ENCODE measurements around the gene FOXO1. TPM values are rescaled to one million over a fixed set of nuclear protein-coding genes. Genes with fewer than 3 reads are reported as not detected.

Gene FOXO1
- total and polyA plus RNA-seq, 2 donors (not counting 1 experiment from before 2014, with no cell fraction given): 1.9 to 2.5 TPM

- H3K4me2 ChIP-seq (ENCODE audit: extremely low read depth, insufficient read depth, low read length): no peak overlapping the region
- DNase-seq (ENCODE audit: low read depth in 2 of 2): peak in 1 of 2 donors; percentile 30
- no peak overlapping the region for H3K27ac ChIP-seq (ENCODE audit: insufficient read depth, low read length)
Measured at GRCh38 chr13:40609972-40610726, 56.3 kb downstream of the FOXO1 start.

DNA sequence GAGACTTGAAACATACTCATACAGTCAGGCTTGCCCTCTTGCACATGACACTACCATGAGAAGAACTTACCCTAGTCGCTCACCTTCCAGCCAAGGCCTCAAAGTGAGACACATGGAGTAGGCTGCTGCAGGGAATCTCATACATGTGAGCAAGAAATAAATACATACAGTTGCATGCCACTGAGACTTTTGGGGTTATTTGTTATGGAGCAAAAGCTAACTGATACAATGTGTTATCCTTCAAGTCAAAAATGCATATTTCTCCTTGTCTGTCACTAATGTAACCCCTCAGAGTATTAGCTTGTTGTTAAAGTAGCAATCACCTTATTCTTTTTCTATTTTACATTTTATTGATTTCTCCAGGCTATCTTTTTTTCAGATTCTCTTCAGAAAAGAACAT, 58.1 kb downstream of the FOXO1 start:
- no peaks in the 10 kb centered on the region for H3K9me3 ChIP-seq (ENCODE audit: control insufficient read depth, insufficient read depth, low read depth, low read length)
- H2AFZ ChIP-seq (ENCODE audit: low read length): no peak overlapping the region
- no peaks in the 10 kb centered on the region for H3K79me2 ChIP-seq (ENCODE audit: control insufficient read depth, insufficient read depth, low read length)
- H3K36me3 ChIP-seq (ENCODE audit: control insufficient read depth, insufficient read depth, low read length): no peaks in the 10 kb centered on the region
- no peak overlapping the region for H3K27ac ChIP-seq (ENCODE audit: insufficient read depth, low read length)
- no peak overlapping the region for H3K4me2 ChIP-seq (ENCODE audit: extremely low read depth, insufficient read depth, low read length)
- H3K4me1 ChIP-seq (ENCODE audit: control insufficient read depth, extremely low read depth, insufficient read depth, low read length): no peaks in the 10 kb centered on the region
- H4K20me1 ChIP-seq (ENCODE audit: control insufficient read depth, extremely low read depth, insufficient read depth, low read length): no peaks in the 10 kb centered on the region
- no peak for TF ChIP-seq EZH2 (IDR thresholded peaks at IDR 0.05; ENCODE audit: low read length, missing control alignments)
- TF ChIP-seq, protein P1, sequence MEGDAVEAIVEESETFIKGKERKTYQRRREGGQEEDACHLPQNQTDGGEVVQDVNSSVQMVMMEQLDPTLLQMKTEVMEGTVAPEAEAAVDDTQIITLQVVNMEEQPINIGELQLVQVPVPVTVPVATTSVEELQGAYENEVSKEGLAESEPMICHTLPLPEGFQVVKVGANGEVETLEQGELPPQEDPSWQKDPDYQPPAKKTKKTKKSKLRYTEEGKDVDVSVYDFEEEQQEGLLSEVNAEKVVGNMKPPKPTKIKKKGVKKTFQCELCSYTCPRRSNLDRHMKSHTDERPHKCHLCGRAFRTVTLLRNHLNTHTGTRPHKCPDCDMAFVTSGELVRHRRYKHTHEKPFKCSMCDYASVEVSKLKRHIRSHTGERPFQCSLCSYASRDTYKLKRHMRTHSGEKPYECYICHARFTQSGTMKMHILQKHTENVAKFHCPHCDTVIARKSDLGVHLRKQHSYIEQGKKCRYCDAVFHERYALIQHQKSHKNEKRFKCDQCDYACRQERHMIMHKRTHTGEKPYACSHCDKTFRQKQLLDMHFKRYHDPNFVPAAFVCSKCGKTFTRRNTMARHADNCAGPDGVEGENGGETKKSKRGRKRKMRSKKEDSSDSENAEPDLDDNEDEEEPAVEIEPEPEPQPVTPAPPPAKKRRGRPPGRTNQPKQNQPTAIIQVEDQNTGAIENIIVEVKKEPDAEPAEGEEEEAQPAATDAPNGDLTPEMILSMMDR (conservative IDR thresholded peaks at IDR 0.05 in 1 of 2, IDR thresholded peaks at IDR 0.05 in 1 of 2; ENCODE audit: low read depth in 1 of 2, low read length in 2 of 2): no peak
- no peak for DNase-seq (ENCODE audit: low read depth in 2 of 2)
- no peak overlapping the region for H3K4me3 ChIP-seq (replicated peaks in 1 of 4; ENCODE audit: control extremely low read depth in 1 of 4, insufficient read depth in 1 of 4, low read depth in 3 of 4, low read length in 4 of 4)
- no peaks in the 10 kb centered on the region for H3K27me3 ChIP-seq (ENCODE audit: control insufficient read depth, insufficient read depth, low read length)
- no peak overlapping the region for H3K9ac ChIP-seq (ENCODE audit: insufficient read depth, low read length)

More at GRCh38 chr13:40609972-40610726, 56.3 kb downstream of the FOXO1 start:
- H3K9me3 ChIP-seq (ENCODE audit: control insufficient read depth, insufficient read depth, low read depth, low read length): no peaks in the 10 kb centered on the region
- no peak overlapping the region for H3K4me3 ChIP-seq (replicated peaks in 1 of 4; ENCODE audit: control extremely low read depth in 1 of 4, insufficient read depth in 1 of 4, low read depth in 3 of 4, low read length in 4 of 4)
- no peak overlapping the region for H2AFZ ChIP-seq (ENCODE audit: low read length)
- H3K79me2 ChIP-seq (ENCODE audit: control insufficient read depth, insufficient read depth, low read length): no peaks in the 10 kb centered on the region
- H3K9ac ChIP-seq (ENCODE audit: insufficient read depth, low read length): no peak overlapping the region
- no peaks in the 10 kb centered on the region for H4K20me1 ChIP-seq (ENCODE audit: control insufficient read depth, extremely low read depth, insufficient read depth, low read length)
- no peaks in the 10 kb centered on the region for H3K27me3 ChIP-seq (ENCODE audit: control insufficient read depth, insufficient read depth, low read length)
- H3K36me3 ChIP-seq (ENCODE audit: control insufficient read depth, insufficient read depth, low read length): no peaks in the 10 kb centered on the region
- TF ChIP-seq, protein P1 (conservative IDR thresholded peaks at IDR 0.05 in 1 of 2, IDR thresholded peaks at IDR 0.05 in 1 of 2; ENCODE audit: low read depth in 1 of 2, low read length in 2 of 2): no peak
- no peak for TF ChIP-seq EZH2 (IDR thresholded peaks at IDR 0.05; ENCODE audit: low read length, missing control alignments)
- no peaks in the 10 kb centered on the region for H3K4me1 ChIP-seq (ENCODE audit: control insufficient read depth, extremely low read depth, insufficient read depth, low read length)

DNA sequence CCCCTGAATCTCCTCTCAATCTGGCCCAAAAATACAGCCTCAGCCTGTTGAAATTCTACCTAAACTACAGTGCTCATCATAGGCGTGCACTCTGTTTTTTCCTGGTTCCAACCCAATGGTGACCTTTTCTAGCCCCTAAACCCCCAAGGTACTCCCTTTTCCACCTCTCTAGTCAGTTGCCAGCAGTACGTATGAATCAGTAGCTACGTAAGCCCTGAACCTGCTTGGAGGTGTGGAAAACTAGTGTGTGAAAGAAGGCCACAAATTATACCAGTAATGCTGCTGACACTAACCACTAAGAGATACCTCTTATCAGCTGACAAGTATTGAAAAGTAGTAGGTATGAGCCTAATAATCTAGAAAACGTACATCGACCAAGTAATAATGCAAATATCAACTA, 60.9 kb downstream of the FOXO1 start:
- no peaks in the 10 kb centered on the region for H3K36me3 ChIP-seq (ENCODE audit: control insufficient read depth, insufficient read depth, low read length)
- H4K20me1 ChIP-seq (ENCODE audit: control insufficient read depth, extremely low read depth, insufficient read depth, low read length): no peaks in the 10 kb centered on the region
- H3K27me3 ChIP-seq (ENCODE audit: control insufficient read depth, insufficient read depth, low read length): no peaks in the 10 kb centered on the region
- H3K4me1 ChIP-seq (ENCODE audit: control insufficient read depth, extremely low read depth, insufficient read depth, low read length): no peaks in the 10 kb centered on the region
- no peak overlapping the region for H2AFZ ChIP-seq (ENCODE audit: low read length)
- H3K27ac ChIP-seq (ENCODE audit: insufficient read depth, low read length): no peak overlapping the region
- H3K9ac ChIP-seq (ENCODE audit: insufficient read depth, low read length): no peak overlapping the region
- TF ChIP-seq, protein P1 (conservative IDR thresholded peaks at IDR 0.05 in 1 of 2, IDR thresholded peaks at IDR 0.05 in 1 of 2; ENCODE audit: low read depth in 1 of 2, low read length in 2 of 2): no peak
- TF ChIP-seq EZH2 (IDR thresholded peaks at IDR 0.05; ENCODE audit: low read length, missing control alignments): no peak
- H3K79me2 ChIP-seq (ENCODE audit: control insufficient read depth, insufficient read depth, low read length): no peaks in the 10 kb centered on the region
- no peaks in the 10 kb centered on the region for H3K9me3 ChIP-seq (ENCODE audit: control insufficient read depth, insufficient read depth, low read depth, low read length)
- no peak for DNase-seq (ENCODE audit: low read depth in 2 of 2)
- no peak overlapping the region for H3K4me3 ChIP-seq (replicated peaks in 1 of 4; ENCODE audit: control extremely low read depth in 1 of 4, insufficient read depth in 1 of 4, low read depth in 3 of 4, low read length in 4 of 4)
- H3K4me2 ChIP-seq (ENCODE audit: extremely low read depth, insufficient read depth, low read length): no peak overlapping the region
